A673 (cell line): ENCODE results near the gene KIRREL3.

ENCODE experiments used
- CTCF ChIP-seq: fragments of 300-800, 200-600 bp; sonication (generic); conservative IDR thresholded peaks from 2 replicates; pipeline ENCODE4 v1.5.1; 2017; ENCODE audit warnings: low read depth, mild to moderate bottlenecking, antibody characterized with exemption, low read length, moderate library complexity, mixed read lengths
- EZH2 ChIP-seq: fragments of 200-600 bp; sonication (generic); IDR thresholded peaks from 2 replicates; pipeline ENCODE4 v1.6.1; 2017; ENCODE audit warnings: borderline replicate concordance, low read depth, mild to moderate bottlenecking, mixed read lengths, antibody characterized with exemption, low read length; ENCODE audit not compliant: poor library complexity, severe bottlenecking

GRCh38 chr11:126526471-126526870 lies 474.1 kb downstream of the KIRREL3 start:
- TF ChIP-seq CTCF (no peak), EZH2 (no peak)
